ENCODE measurements around the gene LRP8. TPM values are rescaled to one million over a fixed set of nuclear protein-coding genes. Genes with fewer than 3 reads are reported as not detected.

Gene LRP8
- total RNA-seq, 1 donor from 2014 or later: 4.4 TPM

- Mint-ChIP-seq H3K27ac (no peak overlapping the region), H3K9me3 (ENCODE audit: low read depth) (no peaks in the 10 kb centered on the region), H3K4me3 (ENCODE audit: low read depth) (no peak overlapping the region), H3K36me3 (ENCODE audit: insufficient read depth) (no peaks in the 10 kb centered on the region), H3K27me3 (peaks cover 27% of the 10 kb centered on the region), H3K4me1 (ENCODE audit: low read depth) (peaks cover 2% of the 10 kb centered on the region)
- DNase-seq (ENCODE audit: low spot score, unreplicated experiment): no peak
- TF ChIP-seq CTCF (IDR thresholded peaks at IDR 0.05; ENCODE audit: unreplicated experiment): no peak
Measured at GRCh38 chr1:53373246-53373645, 45.4 kb upstream of the LRP8 start.

GRCh38 chr1:53372501-53372951 lies 44.7 kb upstream of the LRP8 start:
- peaks cover 32% of the 10 kb centered on the region for H3K27me3 Mint-ChIP-seq
- no peaks in the 10 kb centered on the region for H3K9me3 Mint-ChIP-seq (ENCODE audit: low read depth)
- H3K4me3 Mint-ChIP-seq (ENCODE audit: low read depth): no peak overlapping the region
- no peak for TF ChIP-seq CTCF (IDR thresholded peaks at IDR 0.05; ENCODE audit: unreplicated experiment)
- H3K36me3 Mint-ChIP-seq (ENCODE audit: insufficient read depth): no peaks in the 10 kb centered on the region
- H3K4me1 Mint-ChIP-seq (ENCODE audit: low read depth): peaks cover 2% of the 10 kb centered on the region
- no peak for DNase-seq (ENCODE audit: low spot score, unreplicated experiment)
- H3K27ac Mint-ChIP-seq: no peak overlapping the region

- H3K27ac Mint-ChIP-seq: no peak overlapping the region
- H3K36me3 Mint-ChIP-seq (ENCODE audit: insufficient read depth): no peaks in the 10 kb centered on the region
- H3K27me3 Mint-ChIP-seq: peaks cover 33% of the 10 kb centered on the region
- peaks cover 2% of the 10 kb centered on the region for H3K4me1 Mint-ChIP-seq (ENCODE audit: low read depth)
- no peak overlapping the region for H3K4me3 Mint-ChIP-seq (ENCODE audit: low read depth)
- no peaks in the 10 kb centered on the region for H3K9me3 Mint-ChIP-seq (ENCODE audit: low read depth)
- TF ChIP-seq CTCF (IDR thresholded peaks at IDR 0.05; ENCODE audit: unreplicated experiment): no peak
- DNase-seq (ENCODE audit: low spot score, unreplicated experiment): no peak
Measured at GRCh38 chr1:53371851-53372250, 44.0 kb upstream of the LRP8 start.

GRCh38 chr1:53371121-53371666 lies 43.3 kb upstream of the LRP8 start:
- Mint-ChIP-seq H3K4me3 (ENCODE audit: low read depth) (no peak overlapping the region), H3K36me3 (ENCODE audit: insufficient read depth) (no peaks in the 10 kb centered on the region), H3K4me1 (ENCODE audit: low read depth) (peaks cover 2% of the 10 kb centered on the region), H3K27me3 (peaks cover 30% of the 10 kb centered on the region), H3K27ac (no peak overlapping the region), H3K9me3 (ENCODE audit: low read depth) (no peaks in the 10 kb centered on the region)
- no peak for DNase-seq (ENCODE audit: low spot score, unreplicated experiment)
- no peak for TF ChIP-seq CTCF (IDR thresholded peaks at IDR 0.05; ENCODE audit: unreplicated experiment)

- Mint-ChIP-seq H3K36me3 (ENCODE audit: insufficient read depth) (no peaks in the 10 kb centered on the region), H3K9me3 (ENCODE audit: low read depth) (no peaks in the 10 kb centered on the region), H3K4me3 (ENCODE audit: low read depth) (no peak overlapping the region), H3K27ac (no peak overlapping the region), H3K27me3 (peaks cover 29% of the 10 kb centered on the region), H3K4me1 (ENCODE audit: low read depth) (peaks cover 2% of the 10 kb centered on the region)
- TF ChIP-seq CTCF (IDR thresholded peaks at IDR 0.05; ENCODE audit: unreplicated experiment): no peak
- no peak for DNase-seq (ENCODE audit: low spot score, unreplicated experiment)
Measured at GRCh38 chr1:53370369-53370961, 42.6 kb upstream of the LRP8 start.
